EH (cell line): Measurements from ENCODE around the gene CCDC81.
A peak's percentile ranks its signal among the peaks of the same experiment; 100 is the strongest.
"Not testable (repeated sequence)": the region's sequence is repeated elsewhere in the genome, so short reads cannot be mapped to it uniquely, and the experiment has no call there.

Experiments used
- DNase-seq: peaks from one replicate; pipeline ENCODE4 v3.0.0-alpha.2; 2015; ENCODE audit warnings: low read depth

Gene CCDC81

DNA sequence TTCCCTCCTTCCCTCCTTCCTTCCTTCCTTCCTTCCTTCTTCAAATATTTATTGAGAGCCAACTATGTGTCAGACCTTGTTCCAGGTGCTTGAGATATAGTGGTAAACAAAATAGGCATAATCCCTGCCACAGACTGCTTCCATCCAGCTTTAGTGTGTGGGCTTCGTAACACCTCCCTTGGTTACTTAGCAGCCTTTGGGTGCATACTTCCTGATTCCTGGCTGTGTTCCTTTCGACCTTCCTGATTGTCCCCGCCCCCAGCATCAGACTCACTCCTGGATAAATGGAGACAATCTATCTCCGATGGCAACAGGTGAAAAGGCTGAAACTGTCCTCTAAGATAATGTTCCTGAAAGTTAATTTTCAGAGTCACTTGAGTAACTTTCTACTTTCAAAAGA is 13.5 kb downstream of the CCDC81 start:
- DNase-seq, result no peak

DNA sequence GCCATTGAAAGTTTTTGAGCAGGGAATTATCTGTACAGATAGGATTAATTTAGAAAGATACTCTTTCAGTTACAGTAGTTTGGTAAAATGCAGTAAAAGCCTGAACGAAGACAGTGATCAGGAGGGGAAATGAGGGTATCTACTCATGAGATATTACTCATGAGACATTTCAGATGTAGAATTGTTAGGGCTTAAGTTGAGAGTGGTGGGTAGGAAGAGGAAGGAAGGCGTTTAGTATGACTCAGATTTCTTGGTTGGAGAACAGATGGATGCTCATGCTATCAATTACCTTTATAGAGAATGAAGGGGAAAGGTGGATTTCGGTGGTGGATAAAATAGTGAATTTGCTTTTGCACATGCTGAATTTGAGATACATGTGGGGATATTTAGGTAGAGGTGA is 15.8 kb downstream of the CCDC81 start:
- DNase-seq, result no peak

DNA sequence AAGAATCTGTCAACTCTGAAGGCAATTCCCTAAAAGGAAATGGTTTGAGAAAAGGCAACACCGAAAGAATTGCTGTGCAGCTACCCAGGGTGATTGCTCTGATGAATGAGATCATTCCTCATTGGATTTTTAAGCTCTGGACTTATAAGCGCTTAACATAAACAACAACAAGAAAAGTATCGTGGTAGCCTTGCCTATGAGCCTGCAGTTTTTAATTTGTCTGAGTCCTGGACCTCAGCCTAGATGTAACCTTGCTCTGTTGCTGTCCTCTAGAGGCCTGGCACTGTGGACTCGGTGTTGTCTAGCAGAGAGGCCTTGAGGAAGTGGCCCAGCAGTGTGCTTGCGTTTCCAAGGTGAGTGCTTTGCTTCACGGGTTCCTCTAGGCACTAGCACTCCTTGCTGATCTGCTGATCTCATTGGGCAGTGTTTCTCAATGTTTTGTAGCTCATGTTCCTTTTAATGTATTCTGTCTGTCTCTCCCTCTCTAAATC is 20.4 kb downstream of the CCDC81 start:
- DNase-seq, result peak; percentile 84

DNA sequence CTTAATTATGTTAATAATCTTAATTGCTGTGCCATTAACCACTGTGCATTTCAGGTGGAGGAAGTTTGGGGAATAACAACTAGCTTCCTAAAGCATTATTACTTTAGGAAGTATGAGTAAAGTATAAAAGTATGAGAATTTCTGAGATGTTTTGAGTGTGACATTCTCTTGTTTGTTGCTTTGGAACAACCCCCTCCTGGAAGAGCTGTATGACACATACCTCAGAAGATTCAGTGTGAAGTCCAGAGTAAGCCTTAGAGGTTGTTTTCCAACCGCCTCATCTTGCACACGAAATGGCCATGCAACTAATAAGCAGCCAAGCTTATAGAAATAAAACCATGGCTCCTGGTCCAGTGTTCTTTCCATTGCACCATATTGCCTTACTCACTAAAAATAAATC is 21.7 kb downstream of the CCDC81 start:
- peak; percentile 90 for DNase-seq

DNA sequence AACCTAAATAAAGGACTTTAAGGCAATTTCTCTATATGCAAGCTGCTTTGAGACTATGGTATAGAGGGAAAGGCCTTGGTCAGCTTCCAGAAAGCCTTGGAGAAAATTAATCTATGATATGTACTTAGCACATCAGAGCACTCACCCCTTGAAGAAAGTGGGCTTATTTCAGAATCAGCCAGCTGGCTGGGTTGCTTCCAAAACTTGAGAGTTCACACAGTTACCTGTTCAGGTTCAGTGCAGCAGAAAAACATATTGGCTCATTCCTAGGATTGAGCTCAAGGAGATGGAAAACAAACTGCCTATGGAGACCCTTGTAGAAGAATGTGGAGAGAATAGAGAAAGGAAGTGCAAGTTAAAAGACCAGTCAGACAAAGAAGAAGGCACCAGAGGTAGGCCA is 22.7 kb downstream of the CCDC81 start:
- no peak for DNase-seq

DNA sequence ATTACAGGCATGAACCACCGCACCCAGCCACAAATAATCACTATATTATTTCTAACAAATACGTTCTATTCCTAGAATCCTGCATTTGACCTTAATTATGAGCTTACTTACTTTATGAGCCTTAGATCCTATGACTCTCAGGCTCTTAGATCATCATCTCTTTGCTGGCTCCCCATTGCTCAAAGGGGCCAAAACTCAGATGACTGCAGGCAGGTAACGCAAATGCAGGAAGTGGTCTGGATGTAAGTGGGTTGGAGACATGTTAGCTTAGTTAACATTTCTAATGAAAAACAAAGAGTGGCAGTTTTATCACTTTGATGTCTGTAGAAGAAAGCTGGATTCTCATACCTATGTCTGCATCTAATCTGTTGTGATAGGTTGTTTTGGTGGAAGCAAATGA is 23.4 kb downstream of the CCDC81 start:
- DNase-seq, result no peak

DNA sequence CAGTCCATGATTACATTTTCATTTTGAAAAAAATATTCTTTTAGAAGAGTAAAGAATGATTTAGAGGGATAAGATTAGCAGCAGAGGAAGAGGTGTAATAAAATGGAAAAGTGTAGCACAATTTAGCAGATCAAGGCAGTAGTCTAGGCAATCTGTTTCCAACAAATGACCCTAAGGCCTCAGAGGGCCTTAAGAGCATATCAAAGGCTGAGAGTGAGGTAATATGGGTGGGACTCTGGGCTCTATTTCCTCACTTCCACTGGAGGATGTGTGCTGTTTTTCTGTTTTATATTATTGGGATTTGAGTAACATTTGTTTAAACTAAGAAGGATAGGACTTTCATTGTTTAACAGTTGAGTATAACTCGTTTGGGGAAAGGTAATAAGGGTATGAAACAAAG is 28.8 kb downstream of the CCDC81 start:
- no peak for DNase-seq

DNA sequence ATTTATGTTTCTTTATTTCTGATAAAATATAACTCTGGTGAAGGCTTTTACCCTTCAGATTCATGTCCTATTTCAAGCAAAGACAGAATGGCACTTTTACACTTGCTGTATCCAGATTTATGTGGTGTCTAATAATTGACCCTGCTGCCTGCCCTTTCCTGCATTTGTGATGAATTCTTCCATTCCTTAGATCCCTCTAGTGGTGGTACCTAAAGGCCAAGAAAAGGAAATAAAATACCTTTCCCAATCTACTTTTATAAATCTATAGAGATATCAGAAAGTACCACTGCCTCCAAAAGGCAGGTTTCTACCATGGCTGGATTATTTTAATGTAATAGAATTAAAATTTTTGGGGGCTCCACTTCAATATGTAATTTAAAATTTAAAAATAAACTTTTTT is 34.2 kb downstream of the CCDC81 start:
- peak; percentile 9 for DNase-seq

DNA sequence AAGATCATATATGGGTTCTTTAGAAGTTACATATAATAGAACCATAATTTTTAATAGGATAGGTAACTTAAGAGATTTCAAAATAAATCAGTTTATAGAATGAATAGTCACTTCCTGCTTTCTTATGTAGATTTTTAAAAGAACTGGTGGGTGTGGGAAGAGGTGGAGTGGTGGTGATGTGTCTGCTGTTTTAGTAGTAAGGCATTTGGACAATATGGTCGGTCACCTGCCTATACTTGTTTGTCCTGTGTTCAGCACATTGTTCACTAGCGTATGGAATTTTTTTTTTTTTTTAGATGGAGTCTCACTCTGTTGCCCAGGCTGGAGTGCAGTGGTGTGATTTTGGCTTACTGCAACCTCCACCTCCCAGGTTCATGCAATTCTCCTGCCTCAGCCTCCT is 39.3 kb downstream of the CCDC81 start:
- no peak for DNase-seq

DNA sequence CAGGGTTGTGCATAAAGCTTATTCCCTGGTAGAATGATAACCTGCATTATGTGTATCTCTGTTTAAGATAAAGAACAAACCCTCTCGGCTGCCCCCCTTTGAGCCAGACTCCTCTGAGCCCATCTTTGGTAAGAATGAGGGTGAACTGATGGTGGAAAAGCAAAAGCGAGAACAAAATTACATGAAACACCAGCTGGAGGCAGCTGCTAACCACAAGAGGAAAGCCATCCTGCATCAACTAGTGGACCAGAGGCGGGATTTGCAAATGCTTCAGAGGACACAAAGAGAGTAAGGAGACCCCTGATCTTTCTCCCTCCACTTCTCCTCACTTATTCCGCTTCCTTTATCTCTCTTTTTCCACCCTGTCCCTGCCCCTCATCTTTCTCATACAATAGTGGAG is 40.3 kb downstream of the CCDC81 start:
- no peak for DNase-seq

DNA sequence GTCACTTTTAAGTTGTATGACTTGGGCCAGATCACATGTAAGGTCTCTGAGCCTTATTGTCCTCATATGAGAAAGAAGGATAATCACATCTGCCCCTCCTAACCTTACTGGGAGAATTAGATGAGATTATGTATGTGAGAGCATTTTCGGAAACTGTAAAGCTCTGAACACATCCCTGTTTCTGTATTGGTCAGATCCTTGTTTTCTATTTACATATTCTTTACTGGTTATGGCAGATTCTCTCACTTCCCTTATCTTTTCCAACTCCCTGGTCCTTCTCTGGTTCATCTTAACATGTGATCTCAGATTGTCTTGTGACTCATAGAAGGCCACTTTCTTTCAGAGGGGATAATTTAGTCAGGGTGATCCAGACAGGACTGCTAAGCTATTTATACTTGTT is 41.8 kb downstream of the CCDC81 start:
- peak; percentile 40 for DNase-seq

DNA sequence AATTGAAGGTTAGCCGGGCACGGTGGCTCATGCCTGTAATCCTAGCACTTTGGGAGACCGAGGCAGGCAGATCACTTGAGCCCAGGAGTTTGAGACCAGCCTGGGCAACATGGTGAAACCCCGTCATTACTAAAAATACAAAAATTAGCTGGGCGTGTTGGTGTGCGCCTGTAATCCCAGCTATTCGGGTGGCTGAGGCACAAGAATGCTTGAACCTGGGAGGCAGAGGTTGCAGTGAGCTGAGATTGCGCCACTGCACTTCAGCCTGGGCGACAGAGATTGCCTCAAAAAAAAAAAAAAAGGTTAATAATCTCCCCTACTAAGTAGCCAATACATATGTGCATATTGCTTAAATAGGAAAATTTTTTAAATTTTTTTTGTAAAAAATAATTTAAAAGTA is 42.3 kb downstream of the CCDC81 start:
- DNase-seq, result not testable (repeated sequence)

DNA sequence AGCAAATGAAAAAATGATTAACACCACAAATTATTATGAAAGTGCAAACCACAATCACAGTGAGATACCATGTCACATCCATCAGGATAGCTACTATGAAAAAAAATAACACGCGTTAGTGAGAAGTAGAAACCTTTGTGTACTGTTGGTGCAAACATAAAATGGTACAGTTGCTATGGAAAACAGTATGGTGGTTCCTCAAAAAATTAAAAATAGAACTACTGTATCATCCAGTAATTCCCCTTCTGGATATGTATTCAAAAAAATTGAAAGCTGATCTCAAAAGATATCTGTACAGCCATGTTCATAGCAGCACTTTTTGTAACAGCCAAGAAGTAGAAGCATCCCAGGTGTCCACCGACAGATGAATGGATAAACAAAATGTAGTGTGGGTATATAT is 43.4 kb downstream of the CCDC81 start:
- DNase-seq, result no peak

DNA sequence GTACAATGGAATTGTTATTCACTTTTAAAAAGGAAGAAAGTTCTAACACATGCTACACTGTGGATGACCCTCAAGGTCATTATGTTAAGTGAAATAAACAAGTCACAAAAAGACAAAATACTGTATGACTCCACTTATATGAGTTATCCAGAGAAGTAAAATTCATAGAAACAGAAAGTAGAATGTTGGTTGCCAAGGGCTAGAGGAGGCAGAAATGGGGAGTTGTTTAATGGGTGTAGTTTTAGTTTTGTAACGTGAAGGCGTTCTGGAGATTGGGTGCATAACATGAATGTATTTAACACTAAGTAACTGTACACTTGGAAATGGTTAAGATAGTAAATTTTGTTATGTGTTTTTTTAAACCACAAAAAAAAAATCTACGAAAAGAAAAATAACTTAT is 43.8 kb downstream of the CCDC81 start:
- no peak for DNase-seq

DNA sequence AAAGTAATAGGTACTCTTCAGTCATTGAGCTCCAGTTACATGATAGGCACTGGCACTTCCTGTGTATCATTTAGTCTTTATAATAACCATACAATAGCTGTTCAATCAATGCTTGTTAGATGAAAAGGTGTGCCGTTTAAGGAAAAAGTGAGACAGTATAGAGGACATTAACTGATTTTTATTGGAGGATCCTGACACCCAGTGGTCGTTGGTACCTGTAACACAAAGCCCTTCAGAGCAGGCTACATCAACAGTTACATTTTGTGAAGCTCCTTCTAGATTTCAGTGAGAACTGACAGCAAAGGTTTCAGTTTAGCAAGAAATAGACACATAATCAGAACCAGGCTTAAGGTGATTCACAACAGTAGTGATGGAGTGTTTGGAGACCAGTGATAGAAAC is 44.2 kb downstream of the CCDC81 start:
- DNase-seq, result peak; percentile 41

DNA sequence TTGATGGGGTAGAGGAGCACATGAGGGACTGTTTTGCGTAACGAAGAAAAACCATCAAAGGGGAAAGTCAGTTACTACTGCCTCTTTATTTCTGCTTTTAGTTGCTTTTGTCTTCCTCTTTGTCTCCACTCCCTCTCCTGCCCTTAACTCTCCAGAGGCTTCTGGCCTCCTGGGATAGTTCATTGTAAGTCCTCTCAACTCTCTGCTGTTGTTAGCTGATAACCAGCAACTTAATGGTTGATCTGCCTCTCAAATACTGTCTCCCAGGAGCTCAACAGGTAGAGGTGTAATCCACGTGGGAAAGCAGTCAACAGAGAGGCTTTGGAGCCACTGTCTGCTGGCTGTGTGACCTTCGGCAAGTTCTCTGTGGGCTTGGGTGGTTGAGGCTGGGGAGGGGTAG is 47.3 kb downstream of the CCDC81 start:
- DNase-seq, result no peak

DNA sequence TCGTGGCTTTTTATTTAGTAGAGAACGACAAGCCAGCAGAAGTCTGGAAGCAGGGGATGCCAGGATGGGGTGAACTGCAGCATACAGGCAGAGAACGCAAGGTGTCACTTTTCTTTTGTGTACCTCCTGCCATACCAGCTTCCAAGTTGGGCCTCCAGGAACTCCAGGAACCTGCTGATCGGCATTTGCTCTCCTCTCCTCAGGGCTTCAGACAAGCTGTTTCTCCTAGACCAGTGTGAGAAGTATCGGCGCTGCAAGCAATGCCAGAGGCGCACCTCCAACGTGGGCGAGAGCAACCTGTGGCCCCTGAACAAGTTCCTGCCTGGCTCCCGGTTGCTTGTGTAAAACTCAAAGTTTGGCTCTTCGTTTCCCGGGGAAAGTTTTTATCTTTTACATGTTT is 47.7 kb downstream of the CCDC81 start:
- no peak for DNase-seq

DNA sequence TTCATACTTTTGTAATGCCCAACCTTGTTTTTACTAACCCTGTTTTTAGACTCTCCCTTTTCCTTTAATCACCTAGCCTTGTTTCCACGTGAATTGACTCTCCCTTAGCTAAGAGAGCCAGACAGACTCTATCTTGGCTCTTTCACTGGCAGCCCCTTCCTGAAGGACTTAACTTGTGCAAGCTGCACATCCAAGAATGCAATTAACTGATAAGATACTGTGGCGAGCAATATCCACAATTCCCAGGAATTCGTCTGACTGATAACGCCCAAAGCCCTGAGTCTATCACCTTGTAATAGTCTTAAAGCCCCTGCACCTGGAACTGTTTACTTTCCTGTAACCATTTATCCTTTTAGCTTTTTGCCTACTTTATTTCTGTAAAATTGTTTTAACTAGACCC is 48.8 kb downstream of the CCDC81 start:
- DNase-seq, result not testable (repeated sequence)

DNA sequence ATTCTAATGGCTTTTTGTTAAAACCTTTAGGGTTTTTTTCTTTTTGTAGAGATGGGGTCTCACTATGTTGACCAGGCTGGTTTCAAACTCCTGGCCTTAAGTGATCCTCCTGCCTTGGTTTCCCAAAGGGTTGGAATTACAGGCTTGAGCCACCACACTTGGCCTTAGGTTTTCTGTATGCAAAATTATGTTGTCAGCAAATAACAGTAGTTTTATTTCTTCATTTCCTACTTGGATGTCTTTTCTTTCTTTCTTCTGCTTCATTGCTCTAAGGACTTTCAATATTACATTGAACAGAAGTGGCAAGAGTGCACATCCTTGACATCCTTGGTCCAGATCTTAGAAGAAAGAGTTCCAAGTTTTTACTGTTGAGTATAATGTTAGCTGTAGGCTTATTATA is 52.8 kb downstream of the CCDC81 start:
- DNase-seq, result no peak

DNA sequence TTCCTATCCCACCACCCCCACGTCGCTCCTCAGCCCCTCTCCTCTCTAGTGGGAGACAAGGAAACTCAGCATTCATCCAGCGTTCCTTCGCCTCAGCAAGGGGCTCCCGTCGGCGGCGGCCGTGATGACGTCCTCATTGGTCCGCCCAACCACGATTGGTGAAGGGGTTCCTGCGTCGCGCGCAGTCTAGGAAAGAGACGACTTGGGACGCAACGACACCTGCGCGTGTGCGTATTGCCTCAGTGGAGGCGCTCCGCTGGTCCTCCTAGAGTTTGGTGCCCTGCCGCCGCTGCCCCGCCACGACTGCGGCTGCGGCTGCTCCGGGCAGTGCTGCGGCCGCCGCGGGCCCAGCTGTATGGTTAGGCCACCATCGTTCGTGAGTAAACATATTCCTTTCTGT is 56.6 kb downstream of the CCDC81 start:
- no peak for DNase-seq

DNA sequence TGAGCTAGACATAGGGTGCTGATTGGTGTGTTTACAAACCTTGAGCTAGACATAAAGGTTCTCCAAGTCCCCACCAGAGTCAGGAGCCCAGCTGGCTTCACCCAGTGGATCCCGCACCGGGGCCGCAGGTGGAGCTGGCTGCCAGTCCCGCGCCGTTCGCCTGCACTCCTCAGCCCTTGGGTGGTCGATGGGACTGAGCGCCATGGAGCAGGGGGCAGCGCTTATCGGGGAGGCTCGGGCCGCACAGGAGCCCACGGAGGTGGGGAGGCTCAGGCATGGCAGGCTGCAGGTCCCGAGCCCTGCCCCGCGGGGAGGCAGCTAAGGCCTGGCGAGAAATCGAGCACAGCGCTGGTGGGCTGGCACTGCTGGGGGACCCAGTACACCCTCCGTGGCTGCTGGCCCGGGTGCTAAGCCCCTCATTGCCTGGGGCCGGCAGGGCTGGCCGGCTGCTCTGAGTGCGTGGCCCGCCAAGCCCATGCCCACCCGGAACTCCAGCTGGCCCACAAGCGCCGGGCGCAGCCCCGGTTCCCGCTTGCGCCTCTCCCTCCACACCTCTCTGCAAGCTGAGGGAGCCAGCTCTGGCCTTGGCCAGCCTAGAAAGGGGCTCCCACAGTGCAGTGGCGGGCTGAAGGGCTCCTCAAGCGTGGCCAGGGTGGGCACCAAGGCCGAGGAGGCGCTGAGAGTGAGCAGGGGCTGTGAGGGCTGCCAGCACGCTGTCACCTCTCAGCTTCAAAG is 58.8 kb downstream of the CCDC81 start:
- DNase-seq, result not testable (repeated sequence)

DNA sequence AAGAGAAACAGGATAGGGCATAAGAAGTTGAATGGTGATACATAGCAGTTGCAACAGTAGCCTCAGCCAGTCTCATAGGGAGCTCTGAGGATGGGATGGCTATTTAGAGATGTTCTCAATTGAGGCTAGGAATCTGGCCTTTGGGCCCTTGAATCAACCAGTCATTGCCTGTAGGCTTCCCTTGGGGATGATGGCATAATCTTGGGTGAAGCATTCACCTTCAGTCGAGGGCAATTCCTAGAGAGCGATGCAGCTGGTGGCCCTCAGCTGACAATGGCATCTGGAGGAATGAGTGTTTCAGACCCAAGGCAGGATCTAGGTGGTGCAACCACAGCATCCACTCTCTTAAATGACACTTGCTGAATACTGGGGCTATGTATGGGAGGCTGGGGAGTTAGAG is 61.0 kb downstream of the CCDC81 start:
- DNase-seq, result no peak

DNA sequence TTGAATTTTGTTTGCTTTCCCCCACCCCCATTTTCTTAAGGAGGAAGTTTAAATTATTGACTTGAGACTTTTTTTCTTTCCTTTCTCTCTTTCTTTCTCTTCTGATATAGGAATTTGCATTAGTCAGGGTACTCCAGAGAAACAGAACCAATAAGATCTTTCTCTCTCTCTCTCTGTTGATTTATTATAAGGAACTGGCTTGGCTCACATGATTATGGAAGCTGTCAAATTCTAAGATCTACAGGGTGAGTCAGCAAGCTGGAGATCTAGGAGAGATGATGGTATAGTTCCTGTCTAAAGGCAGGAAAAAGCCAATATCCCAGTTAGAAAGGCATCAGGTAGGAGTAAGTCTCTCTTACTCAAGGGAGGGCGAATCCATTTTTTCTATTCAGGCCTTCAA is 64.0 kb downstream of the CCDC81 start:
- peak; percentile 60 for DNase-seq

DNA sequence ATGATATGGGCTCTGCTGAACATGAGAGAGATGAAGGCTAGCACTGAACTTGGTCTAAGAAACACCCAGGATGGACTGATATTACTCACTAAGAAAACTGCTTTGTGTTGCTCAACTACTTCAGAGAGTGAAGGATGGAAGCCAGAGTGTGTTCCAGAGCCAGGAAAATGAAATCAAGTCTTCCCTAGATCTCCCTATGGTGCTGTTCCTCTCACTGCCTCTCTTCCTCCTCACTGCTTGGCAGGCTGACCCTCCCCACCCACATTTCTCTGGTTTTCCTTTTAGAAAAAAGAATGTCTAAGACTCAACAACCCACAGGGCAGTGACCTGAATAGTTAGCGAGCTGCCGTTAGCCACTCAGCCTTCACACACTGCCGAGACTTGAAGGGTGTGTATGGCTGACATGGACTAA is 65.6 kb downstream of the CCDC81 start:
- peak; percentile 57 for DNase-seq
